Endothelial cell of umbilical vein (primary cell): ENCODE data around the gene PTDSS2. TPM values are rescaled to one million over a fixed set of nuclear protein-coding genes. Genes with fewer than 3 reads are reported as not detected.

Experiments
- BruUV-seq: library from RNA; stranded (reverse); fragments of 400-500 nt; replicated peaks from 2 replicates; lab custom pipeline; 2021; lab: Mats Ljungman, UMichigan
- CTCF ChIA-PET: fragments of 300-600, 350-600 bp; sonication (Branson Sonifier 250); formaldehyde crosslinking; loops from one replicate; lab custom pipeline; 2021; ENCODE audit warnings: antibody characterized with exemption, inconsistent platforms; lab: Charles Lee
- POLR2A ChIA-PET: fragments of 300-600, 350-600 bp; sonication (Branson Sonifier 250); formaldehyde crosslinking; loops from one replicate; lab custom pipeline; 2021; ENCODE audit warnings: antibody characterized with exemption, inconsistent platforms; lab: Charles Lee
- DNase-seq: peaks from one replicate; pipeline ENCODE4 v3.0.0-alpha.2; 2011; ENCODE audit warnings: low read depth, low spot score
- FAIRE-seq: peaks from 2 replicates; lab custom pipeline; 2011; peaks lifted over from hg19 to GRCh38; lab: Jason Lieb, UNC
- H2AFZ ChIP-seq: 2 replicates; pipeline ENCODE4 v1.6.0; 2012; ENCODE audit warnings: low read depth, low read length, control low read depth, inconsistent platforms
- H3K27ac ChIP-seq: 2 replicates; pipeline ENCODE4 v1.5.1; 2011; ENCODE audit warnings: low read depth, mild to moderate bottlenecking, control low read depth, low read length, moderate library complexity; ENCODE audit not compliant: insufficient read depth
- H3K27me3 ChIP-seq, 2 experiments: 2 replicates each; pipeline versions ENCODE4 v1.6.0 to v1.6.1; 2011; ENCODE audit warnings: low read length in 2 of 2, mixed read lengths in 1 of 2; ENCODE audit not compliant: control insufficient read depth in 2 of 2, insufficient read depth in 2 of 2
- H3K36me3 ChIP-seq, 2 experiments: 2 replicates in 1 of 2; 3 replicates in 1 of 2; pipeline ENCODE4 v1.5.1; 2011; ENCODE audit warnings: low read length in 2 of 2, mild to moderate bottlenecking in 1 of 2, moderate library complexity in 1 of 2; ENCODE audit not compliant: control insufficient read depth in 2 of 2, insufficient read depth in 2 of 2; ENCODE audit errors: extremely low read depth in 1 of 2
- H3K4me1 ChIP-seq: 3 replicates; pipeline ENCODE4 v1.5.1; 2011; ENCODE audit warnings: mild to moderate bottlenecking, low read length; ENCODE audit not compliant: control insufficient read depth, insufficient read depth; ENCODE audit errors: extremely low read depth
- H3K4me2 ChIP-seq: 2 replicates; pipeline ENCODE4 v1.6.1; 2011; ENCODE audit warnings: low read length, control low read depth, mixed read lengths; ENCODE audit not compliant: insufficient read depth
- H3K4me3 ChIP-seq, 3 experiments: fragments of 200-600 bp in 1 of 3; sonication (generic), shearing (Covaris generic) in 1 of 3; replicated peaks in 1 of 3; 2 replicates each; pipeline ENCODE4 v1.5.1; 2011 to 2016; ENCODE audit warnings: control low read depth in 3 of 3, low read length in 3 of 3, mild to moderate bottlenecking in 2 of 3, inconsistent platforms in 1 of 3, low read depth in 1 of 3, moderate library complexity in 1 of 3; ENCODE audit not compliant: insufficient read depth in 1 of 3
- H3K79me2 ChIP-seq: 2 replicates; pipeline ENCODE4 v1.6.0; 2012; ENCODE audit warnings: low read length, inconsistent platforms; ENCODE audit not compliant: control insufficient read depth, insufficient read depth
- H3K9ac ChIP-seq: replicated peaks from 2 replicates; pipeline ENCODE3; 2011; ENCODE audit warnings: low read length, control low read depth; ENCODE audit not compliant: insufficient read depth; ENCODE audit errors: extremely low read depth
- H3K9me1 ChIP-seq: replicated peaks from 3 replicates; pipeline ENCODE4 v1.6.0; 2011; ENCODE audit warnings: mild to moderate bottlenecking, low read length; ENCODE audit not compliant: control insufficient read depth, insufficient read depth; ENCODE audit errors: extremely low read depth
- H3K9me3 ChIP-seq: replicated peaks from 2 replicates; pipeline ENCODE4 v1.5.1; 2012; ENCODE audit warnings: low read length, inconsistent platforms; ENCODE audit not compliant: control insufficient read depth, insufficient read depth
- H4K20me1 ChIP-seq: replicated peaks from 2 replicates; pipeline ENCODE3; 2011; ENCODE audit warnings: mild to moderate bottlenecking, low read length; ENCODE audit not compliant: control insufficient read depth, insufficient read depth; ENCODE audit errors: extremely low read depth
- CTCF ChIP-seq, 2 donors: IDR thresholded peaks; 1 replicate in 1 of 2; 2 replicates in 1 of 2; pipeline ENCODE4 v1.5.1; 2011; ENCODE audit warnings: low read length in 2 of 2, mild to moderate bottlenecking in 2 of 2, moderate library complexity in 2 of 2, control low read depth in 1 of 2, inconsistent platforms in 1 of 2, low read depth in 1 of 2; ENCODE audit not compliant: insufficient read depth in 1 of 2; ENCODE audit errors: extremely low read depth in 1 of 2
- EZH2 ChIP-seq: IDR thresholded peaks from 2 replicates; pipeline ENCODE4 v1.6.1; 2012; ENCODE audit warnings: borderline replicate concordance, low read depth, mild to moderate bottlenecking, moderate library complexity, low read length, inconsistent platforms; ENCODE audit not compliant: severe bottlenecking
- FOS ChIP-seq: IDR thresholded peaks from 2 replicates; pipeline ENCODE4 v1.6.1; 2011; ENCODE audit warnings: mild to moderate bottlenecking, low read length, moderate library complexity, borderline replicate concordance; ENCODE audit not compliant: insufficient read depth
- GATA2 ChIP-seq: IDR thresholded peaks from 2 replicates; pipeline ENCODE4 v1.7.0; 2011; ENCODE audit warnings: low read depth, mild to moderate bottlenecking, moderate library complexity, mixed read lengths, low read length; ENCODE audit not compliant: insufficient read length, insufficient read depth
- JUN ChIP-seq: IDR thresholded peaks from 2 replicates; pipeline ENCODE4 v1.6.1; 2011; ENCODE audit warnings: borderline replicate concordance, low read depth; ENCODE audit not compliant: insufficient read length, insufficient read depth
- MAX ChIP-seq: IDR thresholded peaks from 2 replicates; pipeline ENCODE4 v1.6.1; 2011; ENCODE audit not compliant: insufficient read depth, insufficient read length
- MYC ChIP-seq: IDR thresholded peaks from one replicate; pipeline ENCODE4 v1.6.1; 2011; ENCODE audit warnings: mild to moderate bottlenecking, low read depth, low read length
- POLR2A ChIP-seq: IDR thresholded peaks from 2 replicates; pipeline ENCODE4 v1.6.1; 2012; ENCODE audit warnings: low read depth, mild to moderate bottlenecking, control low read depth, low read length
- POLR2AphosphoS5 ChIP-seq: IDR thresholded peaks from 2 replicates; pipeline ENCODE4 v1.6.1; 2012; ENCODE audit warnings: low read depth, mild to moderate bottlenecking, control low read depth, low read length, moderate library complexity; ENCODE audit not compliant: insufficient read depth
- dilution Hi-C: fragments of 300-500 bp; cut with MboI; formaldehyde crosslinking; loops from one replicate; pipeline ENCODE4 v1.15.0; 2019; ENCODE audit warnings: low sequenced_read_pairs; ENCODE audit not compliant: extremely low pct_ligation_motif_present
- intact Hi-C: fragments of 100-400 bp; cut with micrococcal nuclease; formaldehyde crosslinking; loops from one replicate; pipeline ENCODE4 v1.10.0; 2022
- polyA plus RNA-seq, 4 experiments: library from polyadenylated mRNA; depleted of rRNA in 3 of 4; stranded (reverse) in 3 of 4; unstranded in 1 of 4; fragments of >200 nt; gene quantifications; 2 replicates each; pipeline versions ENCODE4 v1.2.1 to v1.2.3, GENCODE V29; 2011 to 2012; ENCODE audit warnings: missing spikeins in 1 of 4
- total RNA-seq: library from RNA; stranded (reverse); gene quantifications from 2 replicates; pipeline ENCODE4 v1.2.3, GENCODE V29; 2021

PTDSS2 gene
- total and polyA plus RNA-seq, 2 donors (not counting 3 experiments of a cell fraction or from before 2014, with no cell fraction given) = 41.4 to 46.8 TPM

GRCh38 chr11:441043-441417, 9.0 kb upstream of the PTDSS2 start:
- Histone ChIP-seq H3K27ac (no peak overlapping the region), H3K36me3 (no peaks in the 10 kb centered on the region), H3K4me3 (no peak overlapping the region), H3K4me2 (no peak overlapping the region), H4K20me1 (no peaks in the 10 kb centered on the region), H3K9me1 (no peaks in the 10 kb centered on the region), H3K9me3 (no peaks in the 10 kb centered on the region), H3K9ac (no peak overlapping the region), H2AFZ (no peak overlapping the region), H3K4me1 (no peaks in the 10 kb centered on the region), H3K27me3 (peaks cover 0 to 2% of the 10 kb centered on the region in 2 experiments), H3K79me2 (no peaks in the 10 kb centered on the region)
- dilution Hi-C loops = no loop called here
- DNase-seq = no peak
- FAIRE-seq = no peak
- TF ChIP-seq GATA2 (no peak), POLR2A (no peak)
- ChIA-PET CTCF (interaction anchor here (1.1 kb wide), 1 partner anchor 29 kb away, joined by 6 read pairs; no protein-coding TSS in a partner anchor), POLR2A (no interaction called here)
- intact Hi-C loops = no loop called here
- no TSS peak for BruUV-seq

GRCh38 chr11:441418-442274, 8.4 kb upstream of the PTDSS2 start, which contains the start of gene ANO9:
Gene ANO9, minus strand, starts transcription at chr11:442011. Its CDS starts 85 bp downstream, at chr11:441926.
- H3K4me3 ChIP-seq = no peak within 1 kb of the TSS
- CTCF ChIA-PET = no interaction called here
- no peak within 1 kb of the TSS for H3K4me2 ChIP-seq
- dilution Hi-C loops (no loop called here), intact Hi-C loops (no loop called here)
- POLR2A ChIA-PET = no interaction called here
- no TSS peak for BruUV-seq
- FAIRE-seq (no peak), DNase-seq (no peak)
- no peaks in the 10 kb centered on the region for H3K36me3 ChIP-seq
- H4K20me1 ChIP-seq = no peaks in the 10 kb centered on the region
- no peak within 1 kb of the TSS for H3K27ac ChIP-seq
- H3K9ac ChIP-seq = no peak within 1 kb of the TSS
- H3K9me1 ChIP-seq = no peaks in the 10 kb centered on the region
- H3K27me3 ChIP-seq = peaks cover 0 to 2% of the 10 kb centered on the region in 2 experiments
- TF ChIP-seq MAX (no peak), EZH2 (no peak), FOS (no peak), GATA2 (no peak), POLR2AphosphoS5 (no peak), POLR2A (no peak), JUN (no peak), CTCF (IDR thresholded peaks at IDR 0.05; ENCODE audit: extremely low read depth in 1 of 2, insufficient read depth in 1 of 2, low read depth in 1 of 2, low read length in 2 of 2) (no peak), MYC (no peak)
- H3K79me2 ChIP-seq = no peaks in the 10 kb centered on the region
- no peak within 1 kb of the TSS for H2AFZ ChIP-seq
- H3K4me1 ChIP-seq = no peaks in the 10 kb centered on the region
- H3K9me3 ChIP-seq = no peaks in the 10 kb centered on the region
